DMS114 treated with DMSO at 0.1 percent for 48 hours (cell line): ENCODE measurements around the gene TRPM4.
"Not testable (repeated sequence)": the region's sequence is repeated elsewhere in the genome, so short reads cannot be mapped to it uniquely, and the experiment has no call there.

ENCODE experiments used
- DNase-seq: peaks from one replicate; lab custom pipeline; 2025; ENCODE audit not compliant: unreplicated experiment; lab: John Stamatoyannopoulos, UW

The TRPM4 gene

GRCh38 chr19:49223472-49223871, 65.9 kb downstream of the TRPM4 start:
- DNase-seq: no peak

GRCh38 chr19:49224441-49224840, 66.8 kb downstream of the TRPM4 start:
- not testable (repeated sequence) for DNase-seq

GRCh38 chr19:49224879-49225278, 67.3 kb downstream of the TRPM4 start:
- DNase-seq: peak; percentile 41

GRCh38 chr19:49229416-49229815, 71.8 kb downstream of the TRPM4 start:
- no peak for DNase-seq

- DNase-seq: no peak
These were observed 73.8 kb downstream of the TRPM4 start for GRCh38 chr19:49231389-49231788.

GRCh38 chr19:49231804-49232203, 74.2 kb downstream of the TRPM4 start:
- DNase-seq: no peak

GRCh38 chr19:49233163-49233562, 75.6 kb downstream of the TRPM4 start:
- no peak for DNase-seq

GRCh38 chr19:49241769-49242168, 84.2 kb downstream of the TRPM4 start:
- DNase-seq: no peak

GRCh38 chr19:49243129-49243528, 85.5 kb downstream of the TRPM4 start:
- no peak for DNase-seq

- no peak for DNase-seq
These were observed 86.1 kb downstream of the TRPM4 start for GRCh38 chr19:49243726-49244125.

- no peak for DNase-seq
These were observed 86.7 kb downstream of the TRPM4 start for GRCh38 chr19:49244256-49244655.

- DNase-seq: no peak
These were observed 90.1 kb downstream of the TRPM4 start for GRCh38 chr19:49247676-49248075.

GRCh38 chr19:49249933-49250332, 92.3 kb downstream of the TRPM4 start:
- no peak for DNase-seq

GRCh38 chr19:49255674-49256073, 98.1 kb downstream of the TRPM4 start:
- DNase-seq: no peak

- DNase-seq: no peak
These were observed 99.1 kb downstream of the TRPM4 start for GRCh38 chr19:49256691-49257090.
